Amniotic stem cell (primary cell): ENCODE measurements around the gene PXMP4.

Experiments used
- DNase-seq: peaks from one replicate; lab custom pipeline; 2025; lab: John Stamatoyannopoulos, UW

The PXMP4 gene

DNA sequence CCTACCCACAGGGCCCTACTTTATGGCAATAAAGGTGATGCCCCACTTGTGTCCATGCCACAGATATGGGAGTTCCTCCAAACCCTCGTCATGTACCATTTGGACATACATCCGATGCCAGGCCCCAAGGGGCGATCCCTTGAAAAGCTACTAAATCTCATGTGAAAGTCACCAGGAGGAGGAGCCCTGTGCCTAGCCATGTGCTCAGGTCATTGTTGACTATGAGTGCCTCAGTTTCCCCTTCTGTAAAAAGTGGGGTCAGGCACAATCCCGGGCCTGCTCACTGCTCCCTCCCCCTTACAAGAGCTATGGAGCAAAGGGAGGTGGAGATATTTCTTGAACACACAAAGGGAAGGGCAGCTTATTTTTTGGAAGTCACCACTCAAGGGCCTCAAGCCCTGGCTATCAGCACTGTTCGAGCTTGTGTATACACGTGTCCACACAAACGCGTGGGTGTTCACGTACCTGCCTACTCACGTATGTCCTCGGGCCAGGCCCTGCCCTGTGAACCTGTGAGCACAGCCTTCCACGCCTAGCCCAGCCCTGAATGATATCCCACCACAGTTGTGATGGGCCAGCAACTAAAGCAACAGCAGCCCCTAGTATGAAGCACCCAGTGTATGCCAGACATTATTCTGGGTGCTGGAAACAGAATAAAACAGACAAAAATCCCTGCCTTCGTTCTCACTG lies 51.5 kb downstream of the PXMP4 start:
- DNase-seq = no peak

DNA sequence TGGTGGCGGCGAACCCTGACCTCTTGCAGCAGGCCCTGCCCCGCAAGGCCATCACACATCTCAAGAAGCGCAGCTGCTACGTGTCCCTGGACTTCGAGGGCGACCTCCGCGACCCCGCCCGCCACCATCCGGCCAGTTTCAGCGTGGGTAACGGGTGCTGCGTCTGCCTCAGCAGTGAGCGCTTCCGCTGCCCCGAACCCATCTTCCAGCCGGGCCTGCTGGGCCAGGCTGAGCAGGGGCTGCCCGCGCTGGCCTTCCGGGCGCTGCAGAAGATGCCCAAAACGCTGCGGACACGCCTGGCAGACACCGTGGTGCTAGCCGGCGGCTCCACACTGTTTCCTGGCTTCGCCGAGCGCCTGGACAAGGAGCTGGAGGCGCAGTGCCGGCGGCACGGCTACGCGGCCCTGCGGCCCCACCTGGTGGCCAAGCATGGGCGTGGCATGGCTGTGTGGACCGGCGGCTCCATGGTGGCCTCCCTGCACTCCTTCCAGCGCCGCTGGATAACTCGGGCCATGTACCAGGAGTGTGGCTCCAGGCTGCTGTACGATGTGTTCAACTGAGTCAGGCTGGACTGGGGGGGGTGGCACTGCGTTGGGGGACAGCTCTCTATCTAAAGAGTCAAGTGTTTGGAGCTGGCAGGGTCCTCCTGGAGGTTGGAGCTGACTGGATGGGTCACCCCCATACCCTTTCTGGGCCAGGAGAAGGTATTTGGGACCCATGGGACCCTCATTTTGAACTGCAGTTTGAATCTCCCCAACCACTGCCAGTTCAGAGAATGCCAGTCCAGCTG lies 52.2 kb downstream of the PXMP4 start:
- DNase-seq = peak; percentile 65

DNA sequence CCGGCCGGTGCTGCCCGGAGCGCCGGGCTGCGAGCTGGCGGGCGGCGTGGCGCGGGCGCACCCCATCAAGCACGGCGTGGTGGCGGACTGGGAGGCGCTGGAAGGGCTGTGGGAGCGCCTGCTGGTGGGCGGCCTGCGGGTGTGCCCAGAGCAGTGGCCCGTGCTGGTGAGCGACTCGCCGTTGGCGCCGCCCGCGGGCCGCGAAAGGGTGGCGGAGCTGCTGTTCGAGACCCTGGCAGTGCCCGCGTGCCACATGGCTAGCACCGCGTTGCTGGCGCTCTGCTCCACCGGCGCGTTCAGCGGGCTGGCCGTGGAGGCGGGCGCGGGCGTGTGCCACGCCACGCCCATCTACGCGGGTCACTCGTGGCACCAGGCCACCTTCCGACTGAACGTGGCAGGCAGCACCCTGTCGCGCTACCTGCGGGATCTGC lies 52.9 kb downstream of the PXMP4 start:
- no peak for DNase-seq

DNA sequence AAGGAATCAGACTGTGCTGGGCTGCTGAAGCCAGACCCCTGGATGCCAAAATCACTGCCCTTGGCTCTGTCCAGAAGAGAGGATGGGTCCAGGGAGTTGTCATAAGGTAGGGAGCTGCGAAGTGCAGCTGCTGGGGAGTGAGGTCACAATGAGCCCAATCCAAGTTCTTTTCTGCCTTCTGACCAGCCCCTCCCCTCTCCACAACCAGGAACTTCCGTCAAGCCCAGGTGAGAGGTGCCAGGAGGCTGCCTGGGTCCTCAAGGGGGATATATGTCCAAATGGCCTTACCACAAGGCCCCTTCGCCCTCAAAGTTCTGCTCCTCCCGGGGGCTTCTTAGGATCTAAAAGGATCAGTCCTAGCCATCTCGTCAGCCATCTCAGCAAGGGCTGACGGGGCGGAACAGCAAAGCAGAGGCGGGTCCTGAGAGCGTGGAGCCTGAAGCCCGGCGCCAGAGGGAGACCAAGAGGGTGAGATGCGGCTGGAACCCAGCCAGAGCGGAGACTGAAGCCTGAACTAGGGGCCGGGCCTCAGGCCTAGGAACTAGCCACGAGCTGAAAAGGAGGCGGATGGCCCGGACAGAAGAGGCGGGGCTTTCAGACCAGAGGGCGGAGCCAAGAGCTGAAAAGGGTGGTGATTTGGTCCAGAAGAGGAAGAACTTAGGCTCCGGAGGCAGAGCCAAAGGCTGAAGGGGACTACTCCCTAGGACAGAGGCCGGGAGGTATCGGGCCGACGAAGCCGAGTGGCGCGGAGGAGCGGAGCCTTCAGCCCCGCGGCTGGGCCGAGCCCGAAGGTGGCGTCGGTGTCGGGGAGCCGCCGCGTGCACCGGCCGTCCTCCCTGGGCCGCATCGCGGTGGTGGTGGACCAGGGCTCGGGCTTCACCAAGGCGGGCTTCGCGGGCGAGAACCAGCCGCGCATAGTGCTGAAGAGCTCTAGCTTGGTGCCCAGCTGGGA lies 53.5 kb downstream of the PXMP4 start, which contains the start of gene ACTL10:
Gene ACTL10 (plus strand): TSS at position 651 of the 952 bp plus-strand sequence. CDS start 555 bp downstream, outside the sequence.
- peak; percentile 96 for DNase-seq

DNA sequence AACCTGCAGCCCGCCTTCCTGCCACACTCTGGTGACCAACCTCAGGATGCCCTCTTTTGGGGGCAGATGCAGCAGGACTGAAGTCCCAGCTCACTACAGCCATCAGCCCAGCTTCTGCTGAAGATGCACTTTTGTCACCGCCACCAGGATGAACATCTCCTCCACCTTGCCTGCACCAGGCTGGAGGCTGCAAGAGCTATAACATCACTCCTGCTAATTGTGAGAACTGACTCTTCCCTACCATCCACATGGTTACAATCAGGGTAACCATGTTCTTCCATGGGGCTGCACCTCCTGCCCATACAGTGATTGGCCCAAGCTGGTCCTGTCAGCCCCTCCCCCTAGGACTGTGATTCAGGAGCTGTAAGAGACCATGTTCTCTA lies 55.4 kb downstream of the PXMP4 start:
- no peak for DNase-seq

DNA sequence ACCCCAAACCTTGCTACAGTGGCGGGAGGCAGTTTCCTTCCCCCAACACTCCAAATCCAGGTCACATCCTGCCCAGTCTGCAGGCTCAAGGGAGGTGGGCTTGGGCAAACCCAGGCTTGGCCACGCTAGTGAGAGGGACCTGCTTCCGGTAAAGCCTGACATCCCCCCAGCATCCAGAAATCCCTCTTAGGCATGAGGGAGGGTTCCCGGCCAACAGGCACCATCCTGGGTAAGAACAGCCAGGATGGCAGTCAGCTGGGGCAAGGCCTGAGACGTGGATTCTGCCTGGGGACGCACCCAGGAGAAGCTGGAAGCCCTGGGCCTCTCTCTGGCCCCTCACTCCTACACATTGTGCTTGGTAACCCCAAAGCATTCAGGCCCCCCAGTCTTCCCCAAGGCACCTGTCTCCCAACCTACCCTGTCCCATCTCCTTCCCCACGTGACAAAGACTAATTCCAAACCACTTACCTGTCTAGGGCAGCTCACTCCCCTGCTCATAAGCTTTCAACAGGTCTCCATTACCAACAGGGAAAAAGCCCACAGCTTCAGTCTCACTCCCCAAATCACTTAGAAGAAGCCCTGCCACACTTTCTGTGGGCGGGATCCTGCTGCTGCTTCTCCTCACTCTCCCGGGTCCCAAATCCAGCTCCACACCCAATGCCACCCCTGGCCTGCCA lies 55.9 kb downstream of the PXMP4 start:
- DNase-seq = no peak

DNA sequence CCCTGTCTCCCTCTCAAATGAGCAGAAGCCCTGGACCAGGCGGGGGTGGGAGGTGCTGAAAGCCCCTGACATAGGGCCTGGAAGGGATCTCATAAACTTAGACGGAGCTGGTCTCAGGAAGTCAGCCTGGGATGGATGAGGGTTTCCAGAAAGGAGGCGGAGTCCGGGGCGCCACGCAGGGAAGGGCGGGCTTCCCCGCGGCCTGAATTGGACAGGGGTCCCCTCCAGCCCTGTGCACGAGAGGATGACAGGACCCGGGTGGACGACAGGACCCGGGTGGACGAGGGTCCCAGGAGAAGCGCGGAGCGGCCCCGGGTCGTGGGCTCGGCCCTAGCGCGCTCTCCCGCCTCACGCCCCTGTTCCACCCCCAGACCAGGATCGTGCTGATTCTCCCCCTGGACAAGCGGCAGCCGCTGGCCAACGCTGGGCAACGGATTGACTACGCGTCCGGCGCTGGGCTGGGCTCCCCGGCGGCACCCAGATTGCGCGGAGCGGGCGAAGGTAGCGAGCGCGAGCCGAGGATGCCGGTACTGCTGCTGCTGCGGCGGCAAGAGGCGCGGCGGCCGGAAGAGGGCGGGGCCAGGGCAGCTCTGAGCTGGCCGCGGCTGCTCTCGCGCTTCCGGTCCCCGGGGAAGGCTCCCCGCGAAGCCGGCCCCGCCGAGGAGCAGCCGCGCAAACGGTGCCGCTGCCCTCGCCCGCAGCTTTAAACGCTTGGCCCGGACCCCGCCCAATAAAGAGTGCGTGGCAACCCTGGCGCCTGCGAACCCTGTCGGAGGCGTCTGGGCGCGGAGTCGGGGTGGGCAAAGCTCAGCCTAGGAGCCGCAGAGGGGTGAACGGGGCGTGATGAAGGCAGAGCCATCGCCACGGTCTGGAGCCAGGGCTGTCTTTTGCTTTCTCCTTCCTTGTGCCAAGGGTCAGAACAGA lies 56.7 kb downstream of the PXMP4 start:
- DNase-seq = peak; percentile 58

DNA sequence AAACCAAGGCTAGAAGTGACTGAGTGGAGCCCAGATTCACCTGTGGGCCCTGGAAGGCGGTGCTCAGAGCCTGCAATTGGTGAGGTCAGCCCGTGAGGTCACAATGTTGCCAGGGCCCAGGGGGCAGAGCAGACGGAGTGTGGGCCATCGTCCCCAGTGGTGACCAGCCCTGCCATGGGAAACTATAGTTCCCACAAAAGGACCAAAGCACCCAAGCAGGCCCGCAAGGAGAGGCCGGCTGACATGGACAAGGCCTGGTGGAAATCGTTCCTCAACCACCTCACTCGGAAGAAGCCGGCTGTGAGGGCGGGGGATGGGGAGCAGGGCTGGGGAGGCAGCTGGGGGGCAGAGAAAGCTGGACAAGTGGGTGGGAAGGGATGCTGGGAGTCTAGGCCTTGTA lies 57.9 kb downstream of the PXMP4 start, which contains the start of gene C20orf144:
Gene C20orf144 (plus strand): TSS at position 156 of the 400 bp plus-strand sequence. CDS start 19 bp downstream, at position 175.
- no peak for DNase-seq

DNA sequence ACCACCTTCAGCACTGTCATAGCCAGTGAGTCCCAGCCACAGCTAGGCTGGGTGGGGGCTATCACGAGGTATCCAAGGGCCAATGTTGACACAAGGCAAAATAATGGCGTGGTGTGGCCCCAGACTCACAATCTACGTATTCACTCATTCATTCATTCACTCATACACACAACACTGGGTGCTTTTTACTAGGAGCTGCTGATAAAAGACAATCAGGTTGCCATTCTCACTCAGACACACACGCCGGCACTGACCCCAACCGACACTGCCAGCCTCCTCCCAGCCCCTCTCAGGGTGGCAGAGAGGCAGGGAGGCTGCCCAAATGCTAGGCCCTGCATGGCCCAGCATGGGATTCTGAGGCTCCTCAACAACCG lies 59.4 kb downstream of the PXMP4 start:
- no peak for DNase-seq

DNA sequence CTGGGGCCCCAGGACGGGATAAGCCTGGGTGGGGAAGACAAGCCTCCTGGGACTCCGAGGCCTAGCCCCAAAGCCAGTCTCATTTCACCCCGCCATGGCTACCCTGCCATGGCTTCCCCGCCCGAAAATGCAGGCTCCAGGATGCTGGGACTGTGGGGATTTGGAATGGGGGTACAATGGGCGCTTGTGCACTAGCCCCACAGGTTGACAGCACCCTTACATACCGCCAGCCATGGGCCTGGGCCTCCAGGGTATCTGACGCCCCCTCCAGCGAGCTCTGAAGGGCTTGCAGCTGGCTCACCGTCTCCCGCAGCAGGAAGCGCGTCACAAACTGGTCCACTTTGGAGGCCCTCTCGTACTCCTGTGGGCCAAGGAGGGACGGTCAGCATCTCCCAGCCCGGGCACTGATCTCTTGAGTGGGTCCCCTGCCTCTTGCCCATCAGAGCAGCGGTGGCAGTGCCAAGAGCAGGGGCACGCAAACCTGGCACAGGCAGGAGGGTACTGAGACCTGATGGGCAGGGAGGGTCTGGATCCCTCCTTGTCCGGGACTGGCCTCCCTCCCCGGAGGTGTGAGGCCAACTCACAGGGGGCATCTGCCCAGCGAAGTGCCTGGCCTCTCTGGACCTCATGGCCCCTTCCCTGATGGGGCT lies 60.0 kb downstream of the PXMP4 start:
- no peak for DNase-seq

DNA sequence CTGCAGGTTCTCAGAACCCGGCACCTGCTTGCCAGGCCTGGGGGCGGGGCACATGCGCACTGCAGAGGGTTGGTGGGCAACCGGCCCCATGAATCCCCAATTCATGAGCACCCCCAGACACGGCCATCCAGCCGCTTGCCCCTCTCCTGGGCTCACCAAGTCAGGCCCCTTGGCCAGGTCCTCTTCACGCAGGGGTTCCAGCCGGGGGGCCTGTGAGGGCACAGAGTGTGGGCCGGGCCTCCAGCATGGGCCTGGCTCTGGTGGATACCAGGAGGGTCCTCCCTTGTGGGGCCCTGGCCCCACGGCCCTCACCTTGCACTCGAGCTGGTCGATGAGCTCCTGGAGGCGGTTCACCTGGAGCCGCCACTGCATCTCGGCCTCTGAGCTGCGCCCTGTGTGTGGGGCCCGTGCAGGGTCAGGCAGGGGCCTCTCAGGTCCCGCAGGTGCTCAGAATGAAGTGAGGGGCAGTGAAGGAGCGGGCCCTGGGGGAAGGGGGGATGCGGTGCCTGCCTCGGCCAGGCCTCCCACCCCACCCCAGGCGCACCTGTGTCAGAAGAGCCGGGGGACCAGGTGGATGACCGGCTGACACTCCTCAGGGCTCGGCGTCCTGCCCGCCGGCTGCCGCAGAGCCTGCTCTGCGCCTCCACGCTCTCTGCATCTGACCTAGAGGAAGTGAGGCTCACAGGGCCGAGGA lies 60.6 kb downstream of the PXMP4 start:
- no peak for DNase-seq

DNA sequence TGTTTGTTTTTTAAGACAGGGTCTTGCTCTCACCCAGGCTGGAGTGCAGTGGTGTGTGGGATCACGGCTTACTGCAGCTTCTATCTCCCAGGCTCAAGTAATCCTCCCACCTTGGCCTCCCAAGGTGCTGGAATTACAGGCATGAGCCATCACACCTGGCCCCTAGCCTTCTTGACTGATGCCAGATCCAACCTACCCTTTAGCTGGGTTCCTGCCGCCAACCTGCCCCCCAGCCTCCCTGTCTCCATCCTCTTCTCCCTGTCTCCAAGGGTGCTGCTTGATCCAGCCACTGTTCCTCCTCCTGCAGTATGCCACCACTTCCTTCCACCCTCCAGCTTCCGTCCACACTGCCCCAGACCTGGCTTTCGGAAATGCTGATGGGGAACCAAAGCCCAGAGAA lies 61.2 kb downstream of the PXMP4 start:
- DNase-seq = no peak

DNA sequence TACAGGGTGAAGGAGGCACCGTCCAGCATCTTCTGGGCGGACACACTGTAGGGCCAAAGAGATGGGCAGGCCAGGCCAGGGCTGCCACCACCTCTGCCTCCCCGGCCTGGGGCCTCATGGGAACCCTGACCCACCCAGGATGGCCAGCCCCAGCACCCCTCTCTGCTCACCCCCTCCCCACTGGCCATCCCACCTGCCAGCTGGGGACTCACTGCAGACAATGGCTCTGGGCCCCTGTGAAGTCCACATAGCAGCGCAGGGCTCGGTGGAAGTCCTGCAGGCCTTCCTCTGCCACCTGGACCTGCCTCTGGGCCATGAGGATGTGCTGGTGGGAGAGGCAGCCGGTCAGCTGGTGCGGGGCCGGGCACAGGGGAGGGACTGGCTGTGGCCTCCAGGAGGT lies 61.6 kb downstream of the PXMP4 start:
- no peak for DNase-seq

DNA sequence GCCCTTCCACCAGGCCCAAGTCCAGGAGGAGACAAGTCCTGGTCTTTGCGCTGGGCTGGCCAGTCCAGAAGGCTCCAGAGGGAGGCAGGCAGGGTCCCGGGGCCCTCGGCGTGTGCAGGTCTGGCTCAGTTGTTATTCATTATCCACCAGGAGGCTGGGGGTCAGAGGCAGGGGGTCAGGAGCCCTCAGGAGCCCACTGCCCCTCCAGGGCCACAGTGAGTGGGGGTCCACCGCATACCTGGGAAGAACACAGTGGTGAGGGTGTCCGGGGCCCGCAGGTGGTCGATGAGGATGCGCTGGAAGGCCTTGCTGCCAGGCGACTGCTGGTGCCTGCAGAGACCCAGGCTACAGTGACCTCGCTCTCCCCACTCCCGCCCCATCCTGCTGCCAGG lies 62.4 kb downstream of the PXMP4 start:
- no peak for DNase-seq

DNA sequence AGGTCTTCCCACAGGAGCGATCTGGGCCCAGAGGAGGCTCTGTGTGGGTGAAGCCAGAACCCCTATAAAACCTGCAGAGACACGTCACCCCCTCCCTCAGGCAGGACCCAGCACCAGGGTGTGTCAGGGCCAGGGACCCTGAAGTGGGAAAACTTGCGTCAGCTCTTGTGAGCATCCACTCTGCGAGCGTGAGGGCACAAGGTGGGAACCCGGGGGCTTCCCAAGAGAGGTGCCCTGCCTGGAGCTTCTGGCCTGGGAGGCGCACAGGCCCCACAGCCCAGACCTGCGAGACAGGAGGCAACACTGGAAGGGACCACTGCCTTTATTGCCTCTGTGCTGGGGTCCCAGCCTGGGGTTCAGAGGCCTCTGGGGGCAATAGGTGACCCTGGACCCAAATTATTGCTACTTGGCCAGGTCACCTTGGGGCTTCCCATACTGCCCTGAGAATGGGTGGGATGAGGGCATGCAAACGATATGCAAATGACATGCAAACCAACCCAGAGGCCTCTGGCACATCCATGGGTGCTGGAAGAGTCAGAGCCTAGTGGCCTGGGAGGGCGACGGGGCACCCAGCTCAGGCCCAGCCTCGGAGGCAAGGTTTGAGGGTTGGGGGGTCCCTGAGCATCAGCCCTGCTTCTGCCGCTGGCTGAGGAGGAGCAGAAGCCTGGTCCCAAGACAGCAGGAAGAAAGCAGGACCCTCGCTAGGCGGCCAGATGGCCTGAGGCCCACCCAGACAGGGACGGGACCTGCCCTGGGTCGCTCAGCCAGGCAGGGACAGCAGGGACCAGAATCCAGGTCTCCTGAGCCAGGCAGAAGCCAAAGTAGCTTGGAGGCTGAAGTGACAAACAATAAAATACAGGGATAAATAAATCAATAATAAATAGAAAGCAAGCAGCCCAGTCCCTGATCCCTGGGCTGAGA lies 63.1 kb downstream of the PXMP4 start:
- DNase-seq = no peak

DNA sequence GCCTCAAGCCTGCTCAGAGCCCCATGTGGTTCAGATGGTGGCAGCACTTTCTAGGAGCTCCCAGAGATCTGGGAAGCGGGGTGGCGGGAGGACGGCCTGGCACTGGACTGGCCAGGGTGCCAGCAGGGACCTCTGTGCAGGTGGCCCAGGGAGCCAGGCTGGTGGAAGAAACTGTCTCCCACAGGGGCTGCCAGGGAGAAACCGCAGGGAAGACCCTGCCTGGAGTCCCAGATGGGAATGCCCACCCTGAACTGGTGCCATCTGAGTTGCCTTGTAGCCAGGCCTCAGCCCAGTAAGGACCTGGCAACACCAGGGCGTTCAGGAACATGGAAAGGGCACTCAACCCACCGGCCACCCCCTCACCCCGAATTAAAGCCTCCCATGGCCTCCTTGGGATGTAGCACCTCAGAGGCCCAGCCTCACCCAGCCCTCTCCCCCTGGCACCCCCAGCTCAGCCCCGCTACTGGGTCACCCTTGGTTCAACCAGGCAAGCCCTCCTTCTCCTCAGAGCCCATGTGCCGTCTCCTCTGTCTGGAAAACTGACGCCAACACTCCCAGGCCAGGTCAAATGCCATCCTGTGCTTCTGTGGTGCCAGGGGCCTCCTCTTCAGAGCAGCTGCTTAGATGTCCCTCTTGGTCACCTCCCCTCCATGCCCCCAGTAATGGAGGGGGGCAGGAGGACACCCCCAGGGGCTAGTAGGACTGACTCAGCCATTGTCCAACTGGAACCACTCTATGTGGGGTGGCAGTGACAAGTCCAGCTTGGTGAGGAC lies 63.9 kb downstream of the PXMP4 start:
- no peak for DNase-seq

DNA sequence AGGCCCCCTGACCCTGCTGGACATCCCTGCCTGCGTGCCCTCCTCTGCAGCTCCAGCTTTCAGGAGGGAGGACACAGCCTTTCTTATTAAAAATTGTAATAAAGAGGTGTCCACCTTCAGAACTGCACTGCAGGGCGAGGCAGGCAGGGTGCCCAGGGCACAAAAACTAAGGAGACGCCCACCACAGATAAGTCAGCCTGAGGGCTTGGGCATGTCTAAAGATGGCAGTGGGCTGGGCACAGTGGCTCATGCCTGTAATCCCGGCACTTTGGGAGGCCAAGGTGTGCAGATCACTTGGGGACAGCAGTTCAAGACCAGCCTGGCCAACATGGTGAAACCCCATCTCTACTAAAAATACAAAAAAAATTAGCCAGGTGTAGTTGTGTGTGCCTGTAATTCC lies 64.9 kb downstream of the PXMP4 start:
- no peak for DNase-seq
